Gastroesophageal sphincter (tissue), 4 donors: Measurements from ENCODE around the gene TMEM191C. TPM values are rescaled to one million over a fixed set of nuclear protein-coding genes. Genes with fewer than 3 reads are reported as not detected.
"Not testable (repeated sequence)": the region's sequence is repeated elsewhere in the genome, so short reads cannot be mapped to it uniquely, and the experiment has no call there.

Source experiments
- ATAC-seq: fragments of 150-250 bp; one replicate; pipeline ENCODE4 v1.9.1; 2016; ENCODE audit warnings: mild to moderate bottlenecking, moderate library complexity
- H3K27ac ChIP-seq, 4 donors: fragments of 200-600 bp; sonication (generic) in 3 of 4; 1 replicate in 3 of 4; 2 replicates in 1 of 4; pipeline ENCODE4 v1.5.1; 2016 to 2019
- H3K27me3 ChIP-seq: fragments of 200-600 bp; sonication (generic); one replicate; pipeline ENCODE4 v1.5.1; 2019
- H3K36me3 ChIP-seq, 2 donors: fragments of 200-600 bp; sonication (generic); one replicate each; pipeline ENCODE4 v1.5.1; 2019; ENCODE audit warnings: control low read depth in 1 of 2
- H3K4me1 ChIP-seq, 3 donors: fragments of 200-600 bp; sonication (generic); 1 replicate in 2 of 3; 2 replicates in 1 of 3; pipeline ENCODE4 v1.5.1; 2016 to 2019; ENCODE audit warnings: control low read depth in 2 of 3
- H3K4me3 ChIP-seq, 2 donors: fragments of 200-600 bp; sonication (generic); one replicate each; pipeline ENCODE4 v1.5.1; 2019; ENCODE audit warnings: mild to moderate bottlenecking in 1 of 2, moderate library complexity in 1 of 2
- H3K9me3 ChIP-seq, 3 donors: fragments of 200-600 bp; sonication (generic); one replicate each; pipeline ENCODE4 v1.5.1; 2017 to 2019; ENCODE audit warnings: control low read depth in 2 of 3
- WGBS, 2 donors: methylation state at CpG; one replicate each; pipeline ENCODE4 v1.1.5; 2018; ENCODE audit warnings: low coverage in 1 of 2; 5-methylcytosine and 5-hydroxymethylcytosine counted together
- total RNA-seq, 4 donors: library from RNA; depleted of rRNA; stranded (reverse); fragments of >200 nt; gene quantifications; one replicate each; pipeline ENCODE4 v1.1.0, GENCODE V29; 2016

Gene TMEM191C
- total RNA-seq, 4 donors from 2014 or later: 0.15 to 4.4 (median 0.27) TPM; not detected in 1

- H3K36me3 ChIP-seq, H3K4me1 ChIP-seq, H3K27me3 ChIP-seq, H3K9me3 ChIP-seq, H3K4me3 ChIP-seq, H3K27ac ChIP-seq: not testable (repeated sequence)
- peak; percentile 34 for ATAC-seq
- WGBS, 2 donors: no CpG with 5 or more reads among the region's 8 CpGs
Observed at GRCh38 chr22:21492271-21492670, 25.1 kb downstream of the TMEM191C start.

- not testable (repeated sequence) for H3K9me3 ChIP-seq, H3K36me3 ChIP-seq, H3K27ac ChIP-seq, H3K4me3 ChIP-seq, H3K4me1 ChIP-seq, H3K27me3 ChIP-seq
- WGBS, 2 donors: no CpG with 5 or more reads among the region's 23 CpGs
- peak; percentile 42 for ATAC-seq
Observed at GRCh38 chr22:21493789-21494782, 26.9 kb downstream of the TMEM191C start.

GRCh38 chr22:21497984-21498383, 30.8 kb downstream of the TMEM191C start:
- H3K9me3 ChIP-seq, H3K4me1 ChIP-seq, H3K27ac ChIP-seq, H3K27me3 ChIP-seq, H3K36me3 ChIP-seq, H3K4me3 ChIP-seq: not testable (repeated sequence)
- no CpG with 5 or more reads among the region's 4 CpGs for WGBS, 2 donors
- peak; percentile 89 for ATAC-seq

GRCh38 chr22:21498489-21498888, 31.3 kb downstream of the TMEM191C start:
- no CpG with 5 or more reads among the region's 7 CpGs for WGBS, 2 donors
- H3K4me1 ChIP-seq, H3K27me3 ChIP-seq, H3K9me3 ChIP-seq, H3K36me3 ChIP-seq, H3K27ac ChIP-seq, H3K4me3 ChIP-seq: not testable (repeated sequence)
- peak; percentile 16 for ATAC-seq

GRCh38 chr22:21499623-21500506, 32.7 kb downstream of the TMEM191C start:
- H3K27me3 ChIP-seq, H3K9me3 ChIP-seq, ATAC-seq, H3K27ac ChIP-seq, H3K36me3 ChIP-seq, H3K4me1 ChIP-seq, H3K4me3 ChIP-seq: not testable (repeated sequence)
- no CpG with 5 or more reads among the region's 16 CpGs for WGBS, 2 donors

GRCh38 chr22:21510397-21510796, 43.2 kb downstream of the TMEM191C start:
- H3K4me3 ChIP-seq, H3K36me3 ChIP-seq, H3K27ac ChIP-seq, H3K9me3 ChIP-seq, H3K4me1 ChIP-seq, H3K27me3 ChIP-seq, ATAC-seq: not testable (repeated sequence)
- no CpG with 5 or more reads among the region's 9 CpGs for WGBS, 2 donors

GRCh38 chr22:21512022-21512421, 44.8 kb downstream of the TMEM191C start:
- not testable (repeated sequence) for H3K36me3 ChIP-seq, H3K4me1 ChIP-seq, H3K27ac ChIP-seq, H3K27me3 ChIP-seq, H3K9me3 ChIP-seq, H3K4me3 ChIP-seq
- peak; percentile 7 for ATAC-seq
- WGBS, 2 donors: no CpG with 5 or more reads among the region's 11 CpGs

GRCh38 chr22:21514117-21514516, 46.9 kb downstream of the TMEM191C start:
- H3K4me3 ChIP-seq, H3K4me1 ChIP-seq, ATAC-seq, H3K9me3 ChIP-seq, H3K36me3 ChIP-seq, H3K27me3 ChIP-seq, H3K27ac ChIP-seq: not testable (repeated sequence)
- WGBS, 2 donors: no CpG with 5 or more reads among the region's 12 CpGs

GRCh38 chr22:21515234-21515633, 48.0 kb downstream of the TMEM191C start:
- not testable (repeated sequence) for H3K27ac ChIP-seq, H3K4me1 ChIP-seq, H3K9me3 ChIP-seq, H3K36me3 ChIP-seq, ATAC-seq, H3K4me3 ChIP-seq, H3K27me3 ChIP-seq
- no CpG with 5 or more reads among the region's 9 CpGs for WGBS, 2 donors

- not testable (repeated sequence) for H3K4me1 ChIP-seq, H3K36me3 ChIP-seq, ATAC-seq, H3K27ac ChIP-seq, H3K27me3 ChIP-seq, H3K4me3 ChIP-seq, H3K9me3 ChIP-seq
- WGBS, 2 donors: no CpG with 5 or more reads among the region's 22 CpGs
Observed at GRCh38 chr22:21516522-21516921, 49.3 kb downstream of the TMEM191C start.

GRCh38 chr22:21516970-21517764, 50.0 kb downstream of the TMEM191C start:
- ATAC-seq: peak; percentile 92
- not testable (repeated sequence) for H3K27ac ChIP-seq, H3K4me3 ChIP-seq, H3K36me3 ChIP-seq, H3K27me3 ChIP-seq, H3K9me3 ChIP-seq, H3K4me1 ChIP-seq
- WGBS, 2 donors: no CpG with 5 or more reads among the region's 115 CpGs
